Suppressor macrophage treated with lipopolysaccharide for 4 hours (primary cell): ENCODE measurements around the gene TTC23L.
"Not testable (repeated sequence)": the region's sequence is repeated elsewhere in the genome, so short reads cannot be mapped to it uniquely, and the experiment has no call there.

Source experiments
- DNase-seq: peaks from one replicate; pipeline ENCODE4 v3.0.0-alpha.2; 2020

The TTC23L gene, protein sequence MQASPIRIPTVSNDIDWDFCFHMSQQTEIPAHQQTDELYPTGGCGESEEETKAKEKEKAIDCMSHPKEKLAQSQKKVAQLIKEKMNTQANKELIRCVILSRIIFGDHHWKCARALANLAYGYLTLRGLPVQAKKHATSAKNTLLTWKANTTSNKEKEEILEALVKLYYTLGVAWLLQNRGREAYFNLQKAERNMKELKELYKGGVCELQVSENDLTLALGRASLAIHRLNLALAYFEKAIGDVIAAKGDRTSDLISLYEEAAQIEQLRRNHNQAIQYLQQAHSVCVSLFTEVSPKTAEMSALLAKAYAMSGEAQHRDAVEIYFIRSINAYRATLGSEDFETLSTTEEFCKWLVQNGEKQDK

GRCh38 chr5:34838785-34839714 is at the start of gene TTC23L:
TTC23L (plus strand) TSS chr5:34839164; CDS start chr5:34840672, 1,508 bp downstream.
- peak; percentile 79 for DNase-seq

- DNase-seq = no peak
Observed at GRCh38 chr5:34789639-34790038, 49.3 kb upstream of the TTC23L start.

DNA sequence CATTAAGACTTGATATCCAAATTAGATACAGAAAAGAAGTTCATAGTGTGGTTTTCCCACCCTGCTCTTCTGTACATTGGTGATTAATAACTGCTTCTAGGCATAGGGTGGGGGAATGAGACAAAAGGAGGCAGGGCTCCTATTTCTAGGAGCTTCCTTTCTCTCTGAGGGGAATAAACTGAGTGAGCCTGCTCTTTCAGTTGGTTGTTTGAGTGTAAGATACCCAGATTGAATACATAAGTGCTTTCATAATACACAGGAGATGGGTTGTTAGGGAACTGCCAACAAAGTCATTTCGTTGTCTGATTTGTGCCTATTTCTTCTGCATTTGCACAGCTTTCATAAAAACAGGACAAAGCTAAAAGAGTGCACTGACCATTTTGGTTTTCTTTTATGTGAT is 48.9 kb upstream of the TTC23L start:
- DNase-seq = no peak

- DNase-seq = no peak
Observed at GRCh38 chr5:34791761-34792244, 47.2 kb upstream of the TTC23L start.

DNA sequence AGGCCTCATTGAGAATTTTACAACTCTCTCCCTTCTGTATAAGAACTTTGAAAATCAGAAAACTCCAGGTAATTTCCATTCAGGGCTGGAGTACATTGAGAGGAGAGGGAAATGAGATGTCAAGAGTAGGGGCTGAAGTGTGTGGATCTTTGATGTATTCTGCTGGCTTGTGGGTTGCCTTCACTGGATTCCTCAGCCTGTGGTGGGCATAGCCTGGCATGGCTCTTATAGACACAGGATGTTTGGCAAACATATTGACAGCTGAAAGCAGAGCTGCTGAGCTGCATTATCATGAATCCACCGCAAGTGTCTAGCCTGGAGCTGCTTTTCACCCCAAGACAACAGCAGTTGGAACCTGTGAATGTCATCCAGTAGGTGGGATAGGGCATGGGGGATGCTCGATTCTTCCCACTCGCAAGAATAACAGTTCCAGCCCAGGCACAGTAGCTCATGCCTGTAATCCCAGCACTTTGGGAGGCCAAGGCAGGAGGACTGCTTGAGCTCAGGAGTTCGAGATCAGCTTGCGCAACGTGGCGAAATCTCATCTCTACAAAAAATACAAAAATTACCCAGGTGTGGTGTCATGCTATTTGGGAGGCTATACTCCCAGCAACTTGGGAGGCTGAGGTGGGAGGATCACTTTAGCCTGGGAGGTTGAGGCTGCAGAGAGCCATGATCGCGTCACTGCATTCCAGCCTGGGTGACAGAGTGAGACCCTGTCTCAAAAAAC is 36.0 kb upstream of the TTC23L start:
- no peak for DNase-seq

- DNase-seq = no peak
Observed at GRCh38 chr5:34803974-34804732, 34.8 kb upstream of the TTC23L start.

- DNase-seq = no peak
Observed at GRCh38 chr5:34804913-34805312, 34.1 kb upstream of the TTC23L start.

- no peak for DNase-seq
Observed at GRCh38 chr5:34806532-34806931, 32.4 kb upstream of the TTC23L start.

DNA sequence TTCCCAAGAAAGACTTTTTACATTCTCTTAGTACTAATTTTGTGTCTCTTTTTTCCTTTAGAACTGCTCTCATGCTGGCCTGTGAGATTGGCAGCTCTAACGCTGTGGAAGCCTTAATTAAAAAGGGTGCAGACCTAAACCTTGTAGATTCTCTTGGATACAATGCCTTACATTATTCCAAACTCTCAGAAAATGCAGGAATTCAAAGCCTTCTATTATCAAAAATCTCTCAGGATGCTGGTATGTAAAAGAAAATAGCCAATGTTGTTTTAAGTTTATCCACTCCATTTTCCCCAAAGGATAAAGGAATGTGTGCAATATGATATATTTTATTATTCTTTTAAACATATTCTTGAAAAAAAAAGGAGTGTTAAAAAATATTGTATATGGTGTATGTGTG is 27.3 kb upstream of the TTC23L start:
- DNase-seq = no peak

DNA sequence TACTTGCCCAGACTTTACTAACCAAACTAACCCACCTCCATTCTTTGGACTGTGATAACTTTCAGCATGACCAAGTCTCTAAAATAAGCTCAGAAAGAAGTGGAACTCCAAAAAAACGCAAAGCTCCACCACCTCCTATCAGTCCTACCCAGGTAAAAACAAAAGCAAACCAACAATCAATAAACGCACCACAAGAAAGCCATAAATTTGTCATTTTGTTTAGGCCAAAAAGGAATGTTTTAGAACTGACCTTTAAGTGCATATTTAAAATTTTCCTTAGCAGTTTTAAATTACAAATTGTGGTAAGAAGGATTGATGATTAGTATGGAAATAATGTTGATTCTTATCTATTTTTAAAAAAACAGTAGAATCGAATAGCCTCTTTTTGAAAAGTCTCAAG is 25.5 kb upstream of the TTC23L start:
- no peak for DNase-seq

DNA sequence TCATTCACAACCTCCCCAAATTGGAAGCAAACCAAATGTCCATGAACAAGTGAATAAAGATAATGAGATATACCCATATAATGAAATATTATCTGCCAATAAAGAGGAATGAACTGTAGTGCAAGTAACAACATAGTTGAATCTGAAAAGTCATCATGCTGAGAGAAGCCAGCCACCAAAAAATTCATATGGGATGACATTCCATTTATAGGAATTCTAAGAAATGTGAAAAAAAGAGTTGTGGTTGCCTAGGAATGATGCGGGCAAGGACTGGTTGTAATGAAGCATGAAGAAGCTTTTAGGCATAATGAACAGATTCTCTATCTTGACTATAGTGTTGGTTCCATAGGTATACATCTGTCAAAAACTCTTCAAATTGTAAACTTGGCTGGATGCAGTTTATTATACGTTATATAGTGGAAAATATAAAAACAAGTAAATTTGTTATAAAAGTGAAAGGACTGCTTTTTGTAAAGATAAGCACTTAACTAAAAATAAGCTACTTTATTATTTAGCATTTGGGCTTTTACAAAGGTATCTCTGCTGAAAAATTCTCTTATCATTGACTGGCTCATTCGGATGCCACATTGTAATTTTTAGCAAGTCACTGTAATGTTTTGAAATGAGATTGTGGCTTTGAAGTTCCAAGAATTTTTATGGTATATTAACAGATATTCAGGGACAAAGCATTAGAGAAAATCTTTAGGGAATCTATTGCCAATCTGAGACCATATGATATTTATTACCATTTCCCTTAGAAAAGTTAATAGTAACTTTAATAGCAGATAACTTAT is 21.2 kb upstream of the TTC23L start:
- DNase-seq = no peak

GRCh38 chr5:34818717-34819116 is 20.2 kb upstream of the TTC23L start:
- no peak for DNase-seq

DNA sequence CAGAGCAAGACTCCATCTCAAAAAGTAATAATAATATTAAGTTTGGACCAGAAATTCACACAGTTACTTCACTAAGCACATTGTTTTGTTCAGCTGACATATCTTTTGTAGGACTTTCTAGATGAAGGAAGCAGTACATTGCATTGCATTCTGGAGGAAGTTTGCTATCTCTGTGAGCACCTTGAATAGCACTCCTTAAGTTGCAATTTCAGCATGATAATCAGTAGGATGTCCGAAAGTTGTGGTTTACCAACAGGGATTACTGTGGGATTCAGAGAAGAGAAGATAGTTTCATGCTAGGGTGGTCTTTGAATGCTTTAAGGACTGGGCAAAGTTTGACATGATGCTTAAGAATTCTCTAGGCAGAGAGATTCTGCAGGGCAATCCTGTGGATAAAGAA is 18.4 kb upstream of the TTC23L start:
- no peak for DNase-seq

DNA sequence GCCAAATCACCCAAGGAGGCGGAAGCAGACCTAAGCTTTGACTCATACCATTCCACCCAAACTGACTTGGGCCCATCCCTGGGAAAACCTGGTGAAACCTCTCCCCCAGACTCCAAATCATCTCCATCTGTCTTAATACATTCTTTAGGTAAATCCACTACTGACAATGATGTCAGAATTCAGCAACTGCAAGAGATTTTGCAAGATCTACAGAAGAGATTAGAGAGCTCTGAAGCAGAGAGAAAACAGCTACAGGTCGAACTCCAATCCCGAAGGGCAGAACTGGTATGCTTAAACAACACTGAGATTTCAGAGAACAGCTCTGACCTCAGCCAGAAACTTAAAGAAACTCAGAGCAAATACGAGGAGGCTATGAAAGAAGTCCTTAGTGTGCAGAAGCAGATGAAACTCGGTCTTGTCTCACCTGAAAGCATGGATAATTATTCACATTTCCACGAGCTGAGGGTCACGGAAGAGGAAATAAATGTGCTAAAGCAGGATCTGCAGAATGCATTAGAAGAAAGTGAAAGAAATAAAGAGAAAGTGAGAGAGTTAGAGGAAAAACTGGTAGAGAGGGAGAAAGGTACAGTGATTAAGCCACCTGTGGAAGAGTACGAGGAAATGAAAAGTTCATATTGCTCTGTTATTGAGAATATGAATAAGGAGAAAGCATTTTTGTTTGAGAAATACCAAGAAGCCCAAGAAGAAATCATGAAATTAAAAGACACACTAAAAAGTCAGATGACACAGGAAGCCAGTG is 15.8 kb upstream of the TTC23L start:
- no peak for DNase-seq

GRCh38 chr5:34826347-34826746 is 12.6 kb upstream of the TTC23L start:
- DNase-seq = no peak

DNA sequence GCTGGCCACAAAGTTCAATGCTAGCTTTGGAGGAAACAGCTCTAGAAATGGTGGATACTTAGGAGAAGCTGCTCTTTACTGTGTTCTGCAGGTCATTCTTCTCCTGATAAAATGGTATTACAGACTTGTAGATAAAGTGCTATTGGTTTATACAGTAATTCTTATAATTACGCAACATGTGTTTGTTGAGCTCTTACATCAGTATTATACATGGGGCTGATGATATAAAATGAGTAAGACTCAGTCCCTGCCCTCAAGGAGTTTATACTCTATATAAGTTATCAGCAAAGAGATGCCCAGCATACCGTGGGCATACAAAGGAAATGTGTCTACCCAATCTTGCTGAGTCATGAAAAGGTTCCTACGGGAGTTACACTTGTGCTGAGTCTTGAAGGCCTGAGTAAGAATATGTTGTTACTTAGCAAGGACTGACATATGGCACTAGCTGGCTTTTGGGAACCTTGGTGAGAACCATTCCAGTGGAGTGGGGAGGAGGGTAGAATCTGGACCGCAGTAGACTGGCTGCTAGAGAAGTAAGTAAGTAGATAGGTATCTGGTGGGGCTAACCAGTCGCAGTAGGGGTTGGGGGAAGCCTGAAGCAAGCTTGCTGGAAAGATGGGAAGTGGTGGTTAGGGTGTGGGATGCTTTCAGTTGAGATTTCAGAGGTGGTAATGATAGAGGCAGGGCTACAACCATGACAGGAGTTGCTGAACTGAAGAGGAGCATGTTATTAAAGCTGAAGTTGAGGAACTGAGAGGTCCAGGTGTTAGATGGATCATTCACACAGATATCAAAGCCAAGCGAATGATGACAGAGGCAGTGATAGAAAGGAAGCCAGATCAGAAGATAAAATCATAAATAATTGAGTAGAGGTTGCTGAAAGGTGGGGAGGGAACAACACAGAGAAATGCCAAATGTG is 11.1 kb upstream of the TTC23L start:
- DNase-seq = no peak

DNA sequence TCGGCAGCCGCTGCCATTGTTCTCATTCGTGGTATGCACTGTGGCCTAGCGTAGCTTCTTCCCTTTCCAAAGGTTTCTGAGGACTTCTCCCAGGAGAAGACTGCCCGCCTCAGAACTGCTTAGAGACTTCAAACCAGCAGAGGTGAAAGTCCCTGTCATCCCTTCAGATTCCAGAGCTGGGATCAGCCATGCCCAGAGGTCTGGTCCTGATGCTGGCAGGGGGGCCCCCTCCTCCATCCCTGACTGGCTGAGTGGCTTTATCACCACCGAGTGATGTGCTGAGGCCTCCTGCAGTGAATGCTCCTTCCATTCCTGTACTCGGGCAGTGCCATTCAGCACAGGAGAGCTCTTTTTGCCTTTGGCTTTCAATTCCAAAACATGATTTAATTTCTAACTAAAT is 8.1 kb upstream of the TTC23L start:
- DNase-seq = not testable (repeated sequence)

GRCh38 chr5:34831303-34831702 is 7.7 kb upstream of the TTC23L start:
- DNase-seq = no peak

- no peak for DNase-seq
Observed at GRCh38 chr5:34832568-34832967, 6.4 kb upstream of the TTC23L start.

- no peak for DNase-seq
Observed at GRCh38 chr5:34833090-34833489, 5.9 kb upstream of the TTC23L start.
